ENCODE measurements around the gene RAPGEF2.
"Not testable (repeated sequence)": the region's sequence is repeated elsewhere in the genome, so short reads cannot be mapped to it uniquely, and the experiment has no call there.

The RAPGEF2 gene

GRCh38 chr4:159370286-159370685 is 267.4 kb downstream of the RAPGEF2 start:
- no peak for TF ChIP-seq CTCF (IDR thresholded peaks at IDR 0.05)
- intact Hi-C loops (cut with DNase I; ENCODE audit: low total_unique reads), result no loop called here
- H3K9me3 ChIP-seq, result no peaks in the 10 kb centered on the region
- no peaks in the 10 kb centered on the region for H3K36me3 ChIP-seq
- peaks cover 0 to 14% (median 0%) of the 10 kb centered on the region in 4 donors for H3K4me1 ChIP-seq
- no peak overlapping the region for H3K4me3 ChIP-seq
- no peak for DNase-seq
- no peak overlapping the region for H3K27ac ChIP-seq
- H3K27me3 ChIP-seq, result no peaks in the 10 kb centered on the region

DNA sequence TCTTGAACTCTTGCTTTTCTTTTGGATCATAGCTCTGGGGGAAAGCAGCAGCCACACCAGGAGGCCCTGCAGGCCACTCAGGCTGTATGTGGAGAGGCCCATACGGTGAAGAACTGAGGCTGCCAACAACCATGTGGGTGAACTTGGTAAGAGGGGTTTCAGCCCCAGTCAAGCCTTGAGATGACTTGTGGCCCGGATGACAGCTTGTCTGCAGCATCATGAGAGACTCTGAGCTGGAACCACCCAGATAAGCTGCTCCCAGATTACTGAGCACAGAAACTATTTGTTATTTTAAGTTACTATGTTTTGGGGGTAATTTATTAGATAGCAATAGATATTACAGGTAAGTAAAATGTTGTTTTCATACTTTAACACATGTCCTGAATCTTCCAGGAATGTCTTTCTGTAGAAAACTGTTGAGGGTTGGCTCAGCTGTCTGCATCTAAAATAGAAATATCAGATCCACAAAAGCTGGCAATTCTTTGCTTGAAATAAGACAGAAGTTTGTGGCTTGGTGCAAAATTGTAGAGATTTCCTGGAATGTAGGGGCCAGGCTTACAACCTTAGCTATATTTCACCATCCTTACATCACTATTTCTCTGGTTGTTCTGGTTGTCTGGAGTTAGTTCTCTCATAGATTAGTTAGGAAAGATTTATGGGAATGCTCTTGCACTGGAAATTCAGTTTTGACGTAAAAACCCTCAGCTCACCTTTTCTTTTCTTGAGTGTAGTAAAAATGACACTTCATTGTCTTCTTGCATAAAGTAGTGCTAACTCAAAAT is 272.1 kb downstream of the RAPGEF2 start:
- no peaks in the 10 kb centered on the region for H3K27me3 ChIP-seq
- DNase-seq, result no peak
- H3K27ac ChIP-seq, result no peak overlapping the region
- H3K4me3 ChIP-seq, result no peak overlapping the region
- no peak for TF ChIP-seq CTCF (IDR thresholded peaks at IDR 0.05)
- H3K4me1 ChIP-seq, result peaks cover 0 to 7% (median 0%) of the 10 kb centered on the region in 4 donors
- intact Hi-C loops (cut with DNase I; ENCODE audit: low total_unique reads), result no loop called here
- no peaks in the 10 kb centered on the region for H3K9me3 ChIP-seq
- no peaks in the 10 kb centered on the region for H3K36me3 ChIP-seq

- Histone ChIP-seq H3K27ac (no peak overlapping the region), H3K4me3 (no peak overlapping the region), H3K4me1 (peaks cover 0 to 7% (median 0%) of the 10 kb centered on the region in 4 donors), H3K36me3 (no peaks in the 10 kb centered on the region), H3K9me3 (no peaks in the 10 kb centered on the region), H3K27me3 (no peaks in the 10 kb centered on the region)
- intact Hi-C loops (cut with DNase I; ENCODE audit: low total_unique reads), result no loop called here
- TF ChIP-seq CTCF (IDR thresholded peaks at IDR 0.05), result no peak
- no peak for DNase-seq
Observed at GRCh38 chr4:159376289-159376688, 273.4 kb downstream of the RAPGEF2 start.

- H3K27me3 ChIP-seq, result no peaks in the 10 kb centered on the region
- no peaks in the 10 kb centered on the region for H3K36me3 ChIP-seq
- no peaks in the 10 kb centered on the region for H3K9me3 ChIP-seq
- H3K4me1 ChIP-seq, result peaks cover 0 to 7% (median 0%) of the 10 kb centered on the region in 4 donors
- no peak overlapping the region for H3K4me3 ChIP-seq
- H3K27ac ChIP-seq, result no peak overlapping the region
- intact Hi-C loops (cut with DNase I; ENCODE audit: low total_unique reads), result no loop called here
- DNase-seq, result no peak
- TF ChIP-seq CTCF (IDR thresholded peaks at IDR 0.05), result no peak
Observed at GRCh38 chr4:159378056-159378616, 275.3 kb downstream of the RAPGEF2 start.

DNA sequence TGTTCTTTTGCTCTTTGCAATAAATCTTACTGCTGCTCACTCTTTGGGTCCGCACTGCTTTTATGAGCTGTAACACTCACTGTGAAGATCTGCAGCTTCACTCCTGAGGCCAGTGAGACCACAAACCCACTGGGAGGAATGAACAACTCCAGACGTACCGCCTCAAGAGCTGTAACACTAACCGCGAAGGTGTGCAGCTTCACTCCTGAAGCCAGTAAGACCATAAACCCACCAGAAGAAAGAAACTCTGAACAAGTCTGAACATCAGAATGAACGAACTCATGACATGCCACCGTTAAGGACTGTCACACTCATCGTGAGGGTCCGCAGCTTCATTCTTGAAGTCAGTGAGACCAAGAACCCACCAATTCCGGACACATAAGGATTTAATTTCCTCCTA is 276.2 kb downstream of the RAPGEF2 start:
- H3K9me3 ChIP-seq; H3K36me3 ChIP-seq; H3K4me1 ChIP-seq; DNase-seq; H3K27me3 ChIP-seq; H3K27ac ChIP-seq; H3K4me3 ChIP-seq; intact Hi-C loops (cut with DNase I; ENCODE audit: low total_unique reads): not testable (repeated sequence)

DNA sequence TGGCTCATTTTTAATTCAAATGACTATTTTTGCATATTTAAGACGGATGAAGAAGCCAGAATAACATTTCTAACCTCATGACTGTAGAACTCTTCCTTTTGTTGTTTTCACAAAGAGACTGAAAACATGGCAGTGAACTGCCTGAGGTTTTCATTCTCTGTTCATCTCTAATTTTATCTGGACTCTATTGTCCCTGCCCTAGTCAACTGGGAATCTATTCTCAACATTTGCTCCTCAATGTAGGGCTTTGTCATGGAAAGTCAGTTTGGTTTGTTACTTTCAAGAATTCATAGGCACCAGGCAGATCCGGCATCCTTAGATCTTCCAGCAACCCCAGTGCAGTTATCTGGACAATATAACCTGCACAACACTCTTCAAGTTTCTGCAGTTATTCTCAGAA is 277.0 kb downstream of the RAPGEF2 start:
- no peak for DNase-seq
- intact Hi-C loops (cut with DNase I; ENCODE audit: low total_unique reads), result no loop called here
- no peak for TF ChIP-seq CTCF (IDR thresholded peaks at IDR 0.05)

More for the DNA sequence above, 277.0 kb downstream of the RAPGEF2 start:
- H3K36me3 ChIP-seq, result no peaks in the 10 kb centered on the region
- no peak overlapping the region for H3K27ac ChIP-seq
- H3K27me3 ChIP-seq, result no peaks in the 10 kb centered on the region
- peaks cover 0 to 6% (median 0%) of the 10 kb centered on the region in 4 donors for H3K4me1 ChIP-seq
- H3K9me3 ChIP-seq, result no peaks in the 10 kb centered on the region
- H3K4me3 ChIP-seq, result no peak overlapping the region

Data from tibial artery (tissue), 4 donors.